GM23338 (cell line): ENCODE results near the gene ITGAV. TPM values are rescaled to one million over a fixed set of nuclear protein-coding genes. Genes with fewer than 3 reads are reported as not detected.

ENCODE experiments used
- ATAC-seq: fragments of 200-7000 bp; cut with Tn5 transposase; 3 replicates; pipeline ENCODE4 v1.9.1; 2020
- DNase-seq: peaks from one replicate; pipeline ENCODE4 v3.0.0-alpha.2; 2015; ENCODE audit warnings: low spot score
- H2AFZ ChIP-seq: fragments of 200-600 bp; sonication (generic); 2 replicates; pipeline ENCODE4 v1.8.0; 2016; ENCODE audit warnings: antibody characterized with exemption, mild to moderate bottlenecking, moderate library complexity
- H3F3A ChIP-seq: fragments of 200-600 bp; sonication (generic); replicated peaks from 2 replicates; pipeline ENCODE4 v1.8.0; 2017; ENCODE audit warnings: antibody characterized with exemption, mixed run types, low read depth
- H3K27ac ChIP-seq: fragments of 200-600 bp; sonication (generic); 2 replicates; pipeline ENCODE4 v1.6.1; 2016; ENCODE audit warnings: low read depth
- H3K27me3 ChIP-seq: fragments of 200-600 bp; sonication (generic); 2 replicates; pipeline ENCODE4 v1.8.0; 2016; ENCODE audit warnings: mild to moderate bottlenecking, mixed run types, moderate library complexity; ENCODE audit not compliant: insufficient read depth
- H3K36me3 ChIP-seq: fragments of 200-600 bp; sonication (generic); 2 replicates; pipeline ENCODE4 v1.8.0; 2016; ENCODE audit warnings: mild to moderate bottlenecking; ENCODE audit not compliant: insufficient read depth
- H3K4me1 ChIP-seq: fragments of 200-600 bp; sonication (generic); 2 replicates; pipeline ENCODE4 v1.8.0; 2016; ENCODE audit warnings: mild to moderate bottlenecking, moderate library complexity; ENCODE audit not compliant: insufficient read depth
- H3K4me2 ChIP-seq: fragments of 200-600 bp; sonication (generic); 2 replicates; pipeline ENCODE4 v1.7.1; 2017; ENCODE audit warnings: mixed run types
- H3K4me3 ChIP-seq: fragments of 200-600 bp; sonication (generic); 2 replicates; pipeline ENCODE4 v1.6.1; 2016; ENCODE audit warnings: mixed run types
- H3K79me2 ChIP-seq: fragments of 200-600 bp; sonication (generic); replicated peaks from 2 replicates; pipeline ENCODE4 v1.8.0; 2017; ENCODE audit warnings: mild to moderate bottlenecking; ENCODE audit not compliant: insufficient read depth
- H3K9me2 ChIP-seq: fragments of 200-600 bp; sonication (generic); 2 replicates; pipeline ENCODE4 v1.8.0; 2017; ENCODE audit not compliant: insufficient read depth
- H4K20me1 ChIP-seq: fragments of 200-600 bp; sonication (generic); replicated peaks from 2 replicates; pipeline ENCODE4 v1.8.0; 2017; ENCODE audit warnings: mild to moderate bottlenecking; ENCODE audit not compliant: insufficient read depth
- H3K27ac Mint-ChIP-seq: 2 replicates; pipeline ENCODE4 v1.8.0; 2020; ENCODE audit warnings: inconsistent platforms, mild to moderate bottlenecking, moderate library complexity, mixed read lengths
- H3K27me3 Mint-ChIP-seq: 3 replicates; pipeline ENCODE4 v1.8.0; 2022; ENCODE audit warnings: low read depth, mild to moderate bottlenecking, moderate library complexity, mixed read lengths, inconsistent platforms; ENCODE audit not compliant: insufficient read depth, poor library complexity
- H3K36me3 Mint-ChIP-seq: 3 replicates; pipeline ENCODE4 v1.8.0; 2021; ENCODE audit warnings: low read depth, mild to moderate bottlenecking, inconsistent platforms, moderate library complexity, mixed read lengths
- H3K4me1 Mint-ChIP-seq: 3 replicates; pipeline ENCODE4 v1.8.0; 2020; ENCODE audit warnings: mild to moderate bottlenecking, inconsistent platforms, mixed read lengths
- H3K4me3 Mint-ChIP-seq: 3 replicates; pipeline ENCODE4 v1.8.0; 2021; ENCODE audit warnings: moderate library complexity, mild to moderate bottlenecking, inconsistent platforms, mixed read lengths
- H3K9me3 Mint-ChIP-seq: 3 replicates; pipeline ENCODE4 v1.8.0; 2020; ENCODE audit warnings: moderate library complexity, mild to moderate bottlenecking, inconsistent platforms, mixed read lengths
- EZH2phosphoT487 ChIP-seq: fragments of 200-600 bp; sonication (generic); IDR thresholded peaks from one replicate; pipeline ENCODE4 v1.8.1; 2018; ENCODE audit warnings: antibody characterized with exemption; ENCODE audit not compliant: unreplicated experiment
- JUNB ChIP-seq: IDR thresholded peaks from one replicate; pipeline ENCODE4 v1.6.1; 2016; ENCODE audit warnings: antibody characterized with exemption; ENCODE audit not compliant: unreplicated experiment
- NANOG ChIP-seq: IDR thresholded peaks from 2 replicates; pipeline ENCODE4 v1.6.1; 2016; ENCODE audit warnings: antibody characterized with exemption, borderline replicate concordance
- POLR2AphosphoS5 ChIP-seq: IDR thresholded peaks from 2 replicates; pipeline ENCODE4 v1.6.1; 2016; ENCODE audit warnings: antibody characterized with exemption, low read depth
- ZNF331 ChIP-seq: fragments of 250-450 bp; sonication (Bioruptor Pico); IDR thresholded peaks from 2 replicates; pipeline ENCODE4 v1.5.0; 2020; ENCODE audit warnings: low read depth, mild to moderate bottlenecking, moderate library complexity
- polyA plus RNA-seq: library from polyadenylated mRNA; unstranded; fragments of >200 nt; fragmentation: Nextera tagmentation; extraction: Ambion mirVana; gene quantifications from 2 replicates; pipeline ENCODE4 v1.2.1, GENCODE V29; 2016
- total RNA-seq: library from RNA; depleted of rRNA; stranded (reverse); fragments of >200 nt; shearing (Covaris generic); gene quantifications from 2 replicates; pipeline ENCODE4 v1.2.3, GENCODE V29; 2014
- TF ChIP-seq, protein P1 (sequence below): fragments of 250-450 bp; sonication (Bioruptor Pico); IDR thresholded peaks from 2 replicates; pipeline ENCODE4 v1.5.0; 2020; ENCODE audit warnings: mild to moderate bottlenecking, moderate library complexity
- TF ChIP-seq, protein P2 (sequence below), 2 experiments: fragments of 200-600 bp in 1 of 2; sonication (generic) in 1 of 2; conservative IDR thresholded peaks; 2 replicates each; pipeline versions ENCODE4 v1.5.1 to v1.6.1; 2016 to 2017; ENCODE audit warnings: antibody characterized with exemption in 2 of 2, low read depth in 2 of 2, mild to moderate bottlenecking in 2 of 2, moderate library complexity in 1 of 2

Gene ITGAV
- total and polyA plus RNA-seq, 2 experiments from 2014 or later = 9.1 to 56.5 TPM

DNA sequence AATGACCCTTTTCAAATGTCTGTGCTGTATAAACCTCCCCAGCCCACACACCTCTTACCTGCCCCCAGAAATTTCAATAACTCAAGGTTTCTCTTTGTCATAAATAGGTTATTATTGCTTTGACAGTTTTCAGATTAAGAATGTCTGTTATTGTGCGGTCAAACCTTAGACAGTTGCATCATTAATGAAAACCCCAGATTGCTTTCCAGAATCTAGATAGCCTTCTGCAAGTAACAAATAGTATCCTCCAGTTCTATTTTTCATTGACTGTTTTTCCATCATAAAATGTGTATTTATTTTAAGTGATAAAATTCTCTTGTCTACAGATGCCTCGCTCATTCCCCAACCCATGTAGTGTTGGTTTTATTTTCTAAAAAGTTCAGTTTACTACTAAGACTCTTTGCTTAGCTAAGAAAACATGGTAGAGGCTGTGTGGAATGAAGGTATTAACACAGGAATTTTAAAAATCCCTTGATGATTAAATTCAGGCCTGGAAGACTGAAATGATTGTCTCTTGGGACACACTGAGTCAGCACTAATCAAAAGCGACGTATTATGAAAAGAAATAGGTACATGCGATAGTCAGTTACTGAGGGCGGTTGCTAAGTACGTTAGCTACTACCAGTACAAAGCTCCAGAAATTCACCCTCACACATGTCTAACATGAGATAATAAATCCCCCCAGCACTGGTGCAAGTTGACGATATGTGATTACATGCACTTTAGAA is 38.4 kb upstream of the ITGAV start (continued):
- TF ChIP-seq, protein P1, sequence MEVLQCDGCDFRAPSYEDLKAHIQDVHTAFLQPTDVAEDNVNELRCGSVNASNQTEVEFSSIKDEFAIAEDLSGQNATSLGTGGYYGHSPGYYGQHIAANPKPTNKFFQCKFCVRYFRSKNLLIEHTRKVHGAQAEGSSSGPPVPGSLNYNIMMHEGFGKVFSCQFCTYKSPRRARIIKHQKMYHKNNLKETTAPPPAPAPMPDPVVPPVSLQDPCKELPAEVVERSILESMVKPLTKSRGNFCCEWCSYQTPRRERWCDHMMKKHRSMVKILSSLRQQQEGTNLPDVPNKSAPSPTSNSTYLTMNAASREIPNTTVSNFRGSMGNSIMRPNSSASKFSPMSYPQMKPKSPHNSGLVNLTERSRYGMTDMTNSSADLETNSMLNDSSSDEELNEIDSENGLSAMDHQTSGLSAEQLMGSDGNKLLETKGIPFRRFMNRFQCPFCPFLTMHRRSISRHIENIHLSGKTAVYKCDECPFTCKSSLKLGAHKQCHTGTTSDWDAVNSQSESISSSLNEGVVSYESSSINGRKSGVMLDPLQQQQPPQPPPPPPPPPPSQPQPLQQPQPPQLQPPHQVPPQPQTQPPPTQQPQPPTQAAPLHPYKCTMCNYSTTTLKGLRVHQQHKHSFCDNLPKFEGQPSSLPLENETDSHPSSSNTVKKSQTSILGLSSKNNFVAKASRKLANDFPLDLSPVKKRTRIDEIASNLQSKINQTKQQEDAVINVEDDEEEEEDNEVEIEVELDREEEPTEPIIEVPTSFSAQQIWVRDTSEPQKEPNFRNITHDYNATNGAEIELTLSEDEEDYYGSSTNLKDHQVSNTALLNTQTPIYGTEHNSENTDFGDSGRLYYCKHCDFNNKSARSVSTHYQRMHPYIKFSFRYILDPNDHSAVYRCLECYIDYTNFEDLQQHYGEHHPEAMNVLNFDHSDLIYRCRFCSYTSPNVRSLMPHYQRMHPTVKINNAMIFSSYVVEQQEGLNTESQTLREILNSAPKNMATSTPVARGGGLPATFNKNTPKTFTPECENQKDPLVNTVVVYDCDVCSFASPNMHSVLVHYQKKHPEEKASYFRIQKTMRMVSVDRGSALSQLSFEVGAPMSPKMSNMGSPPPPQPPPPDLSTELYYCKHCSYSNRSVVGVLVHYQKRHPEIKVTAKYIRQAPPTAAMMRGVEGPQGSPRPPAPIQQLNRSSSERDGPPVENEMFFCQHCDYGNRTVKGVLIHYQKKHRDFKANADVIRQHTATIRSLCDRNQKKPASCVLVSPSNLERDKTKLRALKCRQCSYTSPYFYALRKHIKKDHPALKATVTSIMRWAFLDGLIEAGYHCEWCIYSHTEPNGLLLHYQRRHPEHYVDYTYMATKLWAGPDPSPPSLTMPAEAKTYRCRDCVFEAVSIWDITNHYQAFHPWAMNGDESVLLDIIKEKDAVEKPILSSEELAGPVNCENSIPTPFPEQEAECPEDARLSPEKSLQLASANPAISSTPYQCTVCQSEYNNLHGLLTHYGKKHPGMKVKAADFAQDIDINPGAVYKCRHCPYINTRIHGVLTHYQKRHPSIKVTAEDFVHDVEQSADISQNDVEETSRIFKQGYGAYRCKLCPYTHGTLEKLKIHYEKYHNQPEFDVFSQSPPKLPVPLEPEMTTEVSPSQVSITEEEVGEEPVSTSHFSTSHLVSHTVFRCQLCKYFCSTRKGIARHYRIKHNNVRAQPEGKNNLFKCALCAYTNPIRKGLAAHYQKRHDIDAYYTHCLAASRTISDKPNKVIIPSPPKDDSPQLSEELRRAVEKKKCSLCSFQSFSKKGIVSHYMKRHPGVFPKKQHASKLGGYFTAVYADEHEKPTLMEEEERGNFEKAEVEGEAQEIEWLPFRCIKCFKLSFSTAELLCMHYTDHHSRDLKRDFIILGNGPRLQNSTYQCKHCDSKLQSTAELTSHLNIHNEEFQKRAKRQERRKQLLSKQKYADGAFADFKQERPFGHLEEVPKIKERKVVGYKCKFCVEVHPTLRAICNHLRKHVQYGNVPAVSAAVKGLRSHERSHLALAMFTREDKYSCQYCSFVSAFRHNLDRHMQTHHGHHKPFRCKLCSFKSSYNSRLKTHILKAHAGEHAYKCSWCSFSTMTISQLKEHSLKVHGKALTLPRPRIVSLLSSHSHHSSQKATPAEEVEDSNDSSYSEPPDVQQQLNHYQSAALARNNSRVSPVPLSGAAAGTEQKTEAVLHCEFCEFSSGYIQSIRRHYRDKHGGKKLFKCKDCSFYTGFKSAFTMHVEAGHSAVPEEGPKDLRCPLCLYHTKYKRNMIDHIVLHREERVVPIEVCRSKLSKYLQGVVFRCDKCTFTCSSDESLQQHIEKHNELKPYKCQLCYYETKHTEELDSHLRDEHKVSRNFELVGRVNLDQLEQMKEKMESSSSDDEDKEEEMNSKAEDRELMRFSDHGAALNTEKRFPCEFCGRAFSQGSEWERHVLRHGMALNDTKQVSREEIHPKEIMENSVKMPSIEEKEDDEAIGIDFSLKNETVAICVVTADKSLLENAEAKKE (CRISPR knock-in tag) = no peak
- TF ChIP-seq NANOG = no peak

DNA sequence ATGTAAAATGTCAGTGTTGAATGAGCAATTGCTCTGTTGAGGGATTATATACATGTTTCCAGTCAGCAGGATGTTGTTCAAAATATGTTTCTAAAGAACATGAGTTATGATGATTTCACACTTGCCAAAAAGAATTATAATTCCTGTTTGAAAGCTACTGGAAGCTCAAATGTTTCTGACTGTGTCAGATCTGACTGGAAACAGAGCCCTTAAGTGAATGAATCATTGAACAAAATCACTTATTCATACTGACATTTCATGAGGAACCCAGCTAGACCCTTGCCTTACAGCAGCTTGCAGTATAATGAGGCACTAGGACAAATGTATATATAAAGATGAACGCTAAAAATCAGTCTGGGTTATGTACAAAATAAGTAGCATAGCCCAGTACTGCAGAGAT is 35.4 kb upstream of the ITGAV start:
- H3K4me3 Mint-ChIP-seq = no peak overlapping the region
- H3K36me3 Mint-ChIP-seq = no peaks in the 10 kb centered on the region
- H3F3A ChIP-seq = no peaks in the 10 kb centered on the region
- DNase-seq (no peak), ATAC-seq (no peak)
- peaks cover 4% of the 10 kb centered on the region for H3K27me3 Mint-ChIP-seq
- H3K79me2 ChIP-seq = no peaks in the 10 kb centered on the region
- no peaks in the 10 kb centered on the region for H3K9me3 Mint-ChIP-seq
- TF ChIP-seq NANOG = no peak
- TF ChIP-seq POLR2AphosphoS5 = no peak
- TF ChIP-seq, protein P2, sequence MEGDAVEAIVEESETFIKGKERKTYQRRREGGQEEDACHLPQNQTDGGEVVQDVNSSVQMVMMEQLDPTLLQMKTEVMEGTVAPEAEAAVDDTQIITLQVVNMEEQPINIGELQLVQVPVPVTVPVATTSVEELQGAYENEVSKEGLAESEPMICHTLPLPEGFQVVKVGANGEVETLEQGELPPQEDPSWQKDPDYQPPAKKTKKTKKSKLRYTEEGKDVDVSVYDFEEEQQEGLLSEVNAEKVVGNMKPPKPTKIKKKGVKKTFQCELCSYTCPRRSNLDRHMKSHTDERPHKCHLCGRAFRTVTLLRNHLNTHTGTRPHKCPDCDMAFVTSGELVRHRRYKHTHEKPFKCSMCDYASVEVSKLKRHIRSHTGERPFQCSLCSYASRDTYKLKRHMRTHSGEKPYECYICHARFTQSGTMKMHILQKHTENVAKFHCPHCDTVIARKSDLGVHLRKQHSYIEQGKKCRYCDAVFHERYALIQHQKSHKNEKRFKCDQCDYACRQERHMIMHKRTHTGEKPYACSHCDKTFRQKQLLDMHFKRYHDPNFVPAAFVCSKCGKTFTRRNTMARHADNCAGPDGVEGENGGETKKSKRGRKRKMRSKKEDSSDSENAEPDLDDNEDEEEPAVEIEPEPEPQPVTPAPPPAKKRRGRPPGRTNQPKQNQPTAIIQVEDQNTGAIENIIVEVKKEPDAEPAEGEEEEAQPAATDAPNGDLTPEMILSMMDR (conservative IDR thresholded peaks at IDR 0.05; ENCODE audit: low read depth in 2 of 2) = no peak
- no peak for TF ChIP-seq JUNB
- no peak for TF ChIP-seq EZH2phosphoT487
- no peak for TF ChIP-seq ZNF331 (CRISPR knock-in tag)
- no peak overlapping the region for H3K4me3 ChIP-seq
- no peaks in the 10 kb centered on the region for H3K36me3 ChIP-seq
- H4K20me1 ChIP-seq = no peaks in the 10 kb centered on the region
- no peaks in the 10 kb centered on the region for H3K4me1 ChIP-seq
- no peaks in the 10 kb centered on the region for H3K27me3 ChIP-seq
- no peak overlapping the region for H3K27ac ChIP-seq
- no peaks in the 10 kb centered on the region for H3K4me1 Mint-ChIP-seq
- H3K4me2 ChIP-seq = no peak overlapping the region
- no peak overlapping the region for H2AFZ ChIP-seq
- H3K27ac Mint-ChIP-seq = no peak overlapping the region
- no peaks in the 10 kb centered on the region for H3K9me2 ChIP-seq
